Stimulated activated CD8-positive, alpha-beta memory T cell treated with anti-CD3 and anti-CD28 coated beads, Interleukin-4, amount 100 ng/mL, for 1 hour (primary cell): Measurements from ENCODE around the gene KIRREL3.

Experiments used
- DNase-seq, 2 donors: peaks; one replicate each; pipeline ENCODE4 v3.0.0-alpha.2; 2020; ENCODE audit warnings: low read depth in 2 of 2, low spot score in 1 of 2

The KIRREL3 gene

DNA sequence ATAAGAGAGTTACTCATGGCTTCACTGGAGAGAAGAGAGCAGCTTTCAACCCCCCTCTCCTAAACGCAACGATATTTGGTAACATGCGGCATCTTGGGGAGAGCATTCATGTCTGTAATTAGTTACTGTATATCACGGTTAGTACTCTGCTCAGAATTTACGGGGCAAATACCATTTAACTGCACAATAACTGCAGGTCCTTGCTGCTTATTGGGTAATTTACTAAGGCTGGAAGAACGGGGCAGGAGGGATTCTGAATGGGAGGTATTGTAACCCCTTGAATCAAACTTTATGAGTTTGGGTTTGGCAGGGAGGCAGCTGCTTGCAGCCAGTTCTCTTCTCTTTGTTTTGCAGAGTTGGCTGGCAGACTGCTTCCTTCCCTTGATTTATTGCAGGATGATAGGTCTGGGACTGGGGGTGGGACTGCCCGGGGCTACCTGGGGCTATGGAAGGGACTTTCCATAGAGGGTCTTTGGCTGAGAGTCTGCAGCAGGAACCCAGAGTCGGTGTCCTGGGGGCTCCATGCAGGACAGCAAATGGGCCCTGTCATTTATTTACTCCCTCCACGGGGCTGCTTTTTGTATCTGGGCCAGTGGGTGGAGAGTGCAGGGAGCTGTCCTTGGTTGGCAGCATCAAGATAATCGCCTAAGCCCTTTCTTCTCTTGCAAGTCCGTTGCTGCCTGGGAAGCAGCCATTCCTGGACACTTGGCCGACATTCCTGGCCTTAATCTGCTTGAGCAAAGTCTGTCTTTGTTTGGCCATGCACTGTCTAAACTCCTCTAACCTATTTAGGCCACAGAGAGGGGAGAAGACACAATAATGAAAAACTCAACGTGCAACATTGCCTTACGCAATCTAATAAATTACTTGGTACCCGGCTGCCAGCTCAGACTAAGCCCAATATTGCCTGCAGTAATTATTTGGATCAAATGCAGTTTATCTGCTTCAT lies 456.2 kb downstream of the KIRREL3 start:
- DNase-seq: no peak

DNA sequence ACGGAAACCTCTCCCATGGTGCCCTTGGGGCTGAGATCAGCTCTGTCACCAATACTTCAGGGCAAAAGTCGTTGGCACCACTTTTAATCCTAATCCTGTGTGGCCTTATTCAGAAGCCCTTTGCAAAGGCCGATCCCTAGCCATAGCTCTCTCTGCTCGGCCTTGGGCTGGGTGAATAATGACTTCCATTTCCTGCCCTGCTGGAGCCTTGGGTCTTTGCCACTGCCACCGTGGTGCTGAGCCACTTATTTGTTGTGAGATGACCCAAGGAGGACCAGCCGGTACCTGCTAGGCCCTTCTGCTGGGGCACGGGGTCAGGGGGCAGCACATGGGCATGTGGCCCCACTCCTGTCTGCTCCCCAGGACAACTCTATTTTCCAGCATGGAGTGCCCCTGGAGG lies 456.9 kb downstream of the KIRREL3 start:
- DNase-seq: no peak

DNA sequence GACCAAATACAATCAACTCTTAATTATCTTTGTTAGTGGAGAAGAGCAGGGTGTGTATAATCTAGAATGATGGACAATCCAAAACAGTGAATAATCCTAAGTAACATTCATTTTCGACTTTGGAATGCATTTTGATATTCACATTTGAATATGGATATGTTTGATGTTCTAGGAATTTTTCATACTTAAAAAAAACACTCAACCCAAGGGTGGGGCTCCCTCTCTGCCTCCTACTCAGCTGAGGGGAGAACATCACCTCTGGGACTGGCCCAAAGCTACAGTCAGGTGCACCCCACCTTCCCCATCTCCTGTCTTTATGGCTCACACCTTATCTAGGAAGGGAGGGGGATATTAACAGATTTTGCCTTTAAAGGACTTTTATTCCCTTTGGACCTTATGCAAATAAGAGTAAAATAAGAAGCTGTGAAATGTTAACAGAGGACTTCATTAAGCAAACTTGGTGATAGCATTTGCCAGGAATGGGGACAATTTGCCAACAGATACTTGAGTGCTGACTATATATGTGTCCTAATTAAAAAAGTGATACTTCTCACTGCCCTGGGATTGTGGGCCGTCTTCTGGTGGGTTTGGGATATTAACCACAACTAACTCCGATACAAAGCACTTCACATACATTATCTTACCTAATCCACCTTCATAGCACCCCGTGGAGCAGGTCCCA lies 458.1 kb downstream of the KIRREL3 start:
- DNase-seq: no peak

DNA sequence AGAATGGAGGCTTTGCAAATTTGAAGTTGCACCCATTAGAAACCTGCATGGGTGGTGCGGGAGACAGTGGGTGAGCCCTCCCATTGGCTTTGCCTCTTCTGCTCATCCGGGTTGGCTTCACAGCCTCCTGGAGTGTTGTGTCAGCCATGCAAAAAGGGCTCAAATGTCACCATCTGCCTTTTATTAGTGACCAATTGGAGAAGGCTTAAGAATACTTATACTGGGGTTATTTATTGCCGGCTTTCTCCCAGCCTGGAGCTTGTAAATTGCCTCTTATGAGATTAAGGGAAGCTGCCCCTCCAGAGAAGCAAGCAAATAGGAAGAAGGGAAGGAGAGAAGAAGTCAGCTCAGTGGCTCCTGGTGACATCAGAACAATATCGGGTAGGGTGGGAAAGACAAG lies 462.5 kb downstream of the KIRREL3 start:
- no peak for DNase-seq

DNA sequence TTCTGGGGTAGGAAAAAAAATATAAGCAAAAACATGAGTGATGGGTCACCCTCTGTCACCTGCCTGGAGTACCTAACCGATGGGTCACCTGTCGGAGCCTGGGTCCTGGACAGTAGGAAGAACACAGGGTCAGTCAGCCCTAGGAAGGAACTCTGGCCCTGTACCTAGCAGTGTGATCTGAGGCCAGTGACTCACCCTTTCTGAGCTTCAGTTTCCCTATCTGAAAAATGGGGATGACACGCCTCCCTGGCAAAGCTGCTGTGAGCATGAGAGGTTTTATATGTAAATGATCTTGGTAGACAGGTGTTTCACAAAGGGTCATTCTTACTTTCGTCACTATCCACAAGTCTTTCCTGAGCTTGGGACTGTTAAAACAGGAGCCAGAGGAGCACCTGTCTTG lies 463.1 kb downstream of the KIRREL3 start:
- no peak for DNase-seq

DNA sequence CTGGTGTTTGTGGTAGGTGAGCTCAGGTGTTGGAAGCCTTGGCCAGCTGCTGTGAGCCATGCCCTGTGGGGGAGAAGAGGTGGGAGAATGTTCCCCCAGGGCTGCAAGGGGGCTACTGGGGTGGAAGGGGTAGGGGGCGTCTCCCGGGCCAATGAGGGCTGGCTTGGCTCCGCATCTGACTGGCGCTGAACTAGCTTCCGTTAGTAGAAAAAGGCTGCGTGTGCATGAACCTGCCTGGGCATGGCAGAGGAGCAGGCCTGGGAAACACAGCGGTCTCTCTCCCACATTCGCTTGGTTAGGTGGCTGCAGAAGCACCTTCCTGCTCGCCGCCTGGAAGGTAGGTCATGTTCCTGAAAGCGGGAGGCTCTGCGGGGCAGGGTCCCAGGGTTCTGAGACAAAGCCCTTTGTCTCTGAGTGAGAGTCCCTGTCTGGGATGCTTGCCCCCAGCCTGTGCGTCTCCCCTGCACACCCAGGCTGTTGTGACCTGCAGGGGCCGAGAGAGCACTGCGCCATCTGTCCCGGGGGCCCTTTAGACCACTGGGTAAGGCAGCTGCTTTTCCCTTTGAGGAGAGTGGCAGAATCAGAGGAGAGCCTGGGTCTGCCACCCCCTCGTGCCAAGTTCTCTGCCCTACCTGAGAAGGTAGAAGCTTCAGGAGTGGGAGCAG lies 466.3 kb downstream of the KIRREL3 start:
- DNase-seq: no peak

DNA sequence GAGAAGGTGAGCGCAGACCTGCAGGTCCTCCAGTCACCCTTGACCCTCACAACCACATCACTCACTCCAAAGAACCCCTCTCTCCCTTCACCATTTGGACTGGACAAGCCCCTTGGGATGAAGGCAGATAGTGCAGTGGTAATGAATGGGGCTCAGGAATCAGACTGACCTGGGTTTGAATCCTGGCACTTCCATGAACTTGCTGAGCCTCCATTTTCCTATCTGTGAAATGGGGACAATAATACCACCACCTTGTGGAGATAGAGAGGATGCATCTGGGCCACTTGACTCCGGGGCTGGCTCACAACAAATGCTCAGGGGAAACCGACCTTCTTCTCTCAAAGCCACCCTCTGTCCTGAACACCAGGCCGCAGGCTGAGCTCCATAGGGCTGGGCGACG lies 467.0 kb downstream of the KIRREL3 start:
- DNase-seq: no peak

DNA sequence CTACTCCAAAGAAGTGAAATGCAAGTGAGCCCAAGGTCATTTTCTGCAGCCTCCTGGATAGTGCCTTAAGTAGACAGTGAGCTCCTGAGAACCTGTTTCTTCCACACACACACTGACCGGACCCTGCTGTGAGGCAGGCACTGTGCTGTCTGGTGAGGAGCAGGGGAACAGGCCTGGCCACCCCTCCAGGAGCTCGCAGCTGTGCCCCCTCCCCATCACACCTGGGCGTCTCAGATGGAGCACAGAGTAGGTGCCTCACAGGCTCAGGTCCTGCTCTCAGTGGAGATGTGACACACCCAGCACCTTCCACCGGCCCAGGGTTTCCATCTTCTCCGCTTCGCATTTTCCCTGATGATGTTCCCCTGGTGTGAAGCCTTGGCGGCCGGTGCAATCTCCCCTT lies 470.2 kb downstream of the KIRREL3 start:
- no peak for DNase-seq

DNA sequence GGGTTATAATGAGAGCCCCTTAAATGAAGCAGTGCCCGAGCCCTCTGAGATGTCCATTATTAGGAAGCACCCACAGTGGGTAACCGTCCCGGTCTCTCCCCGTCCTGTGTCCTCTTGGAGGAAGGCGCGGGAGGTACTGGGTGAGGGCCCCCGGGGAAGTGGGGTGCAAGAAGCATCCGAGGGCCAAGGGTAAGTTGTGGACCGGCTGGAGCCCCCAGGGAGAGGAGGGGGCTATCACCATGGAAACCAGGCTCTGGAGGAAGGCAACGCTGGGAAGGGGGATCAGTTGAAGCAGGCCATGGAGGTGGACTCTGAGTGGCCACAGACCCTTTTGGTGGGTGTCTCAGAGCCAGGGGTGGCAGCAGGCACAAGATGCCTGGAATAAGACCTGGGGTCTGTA lies 471.5 kb downstream of the KIRREL3 start:
- no peak for DNase-seq

DNA sequence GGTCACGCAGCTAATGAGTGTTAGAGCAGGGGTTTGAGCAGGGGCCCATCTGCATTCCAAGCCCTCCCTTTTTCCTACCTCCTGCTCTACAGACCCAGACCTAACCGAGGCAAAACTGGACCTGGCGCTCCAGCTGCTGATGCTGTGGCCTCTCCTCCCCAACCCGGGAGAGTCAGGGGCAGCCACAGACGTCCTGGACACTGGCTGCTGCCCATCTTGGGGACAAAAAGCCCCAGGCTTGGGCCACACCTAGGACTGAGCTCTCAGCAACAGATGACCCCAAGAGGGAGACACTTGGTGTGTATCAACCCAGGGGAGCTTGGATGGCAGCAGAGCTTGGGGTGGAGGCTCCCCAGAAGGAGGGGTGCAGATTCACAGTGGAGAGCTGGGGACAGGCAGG lies 472.5 kb downstream of the KIRREL3 start:
- DNase-seq: no peak

DNA sequence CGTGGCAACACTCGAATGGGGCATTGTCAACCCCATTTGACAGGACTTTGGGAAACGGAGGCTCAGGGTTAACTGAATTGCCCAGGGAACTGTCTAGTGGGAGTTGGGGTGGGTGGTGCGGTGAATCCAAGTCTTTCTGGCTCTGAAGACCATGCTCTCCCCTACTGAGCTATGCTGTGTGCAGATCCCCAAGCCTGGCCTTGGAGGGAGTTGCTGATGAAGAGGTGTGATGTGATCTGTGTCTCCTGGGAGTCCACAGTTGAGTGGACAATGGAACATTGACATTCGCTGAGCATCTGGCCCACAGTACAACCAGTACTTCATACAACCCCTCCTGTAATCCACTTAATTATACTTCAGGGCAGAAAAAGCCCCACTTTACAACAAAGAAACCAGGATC lies 472.9 kb downstream of the KIRREL3 start:
- DNase-seq: no peak

DNA sequence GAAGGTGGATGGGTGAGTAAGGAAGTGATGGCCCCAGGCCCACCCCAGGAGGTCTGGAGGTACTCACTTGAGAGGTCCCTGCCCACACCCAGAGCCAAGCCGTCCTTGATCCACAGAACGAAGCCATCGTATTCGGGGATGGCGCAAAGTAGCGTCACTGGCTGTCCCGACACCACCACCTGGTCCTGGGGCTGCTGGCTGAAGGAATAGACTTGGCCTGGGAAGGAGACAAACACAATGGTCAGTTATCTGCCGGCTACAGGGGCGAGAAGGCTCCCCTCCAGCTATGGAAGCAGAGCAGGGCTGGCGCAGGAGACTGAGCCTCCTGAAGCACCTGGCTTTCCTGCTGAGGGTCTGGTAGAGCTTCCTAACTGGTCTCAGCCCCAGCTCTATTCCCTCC lies 474.1 kb downstream of the KIRREL3 start:
- no peak for DNase-seq

DNA sequence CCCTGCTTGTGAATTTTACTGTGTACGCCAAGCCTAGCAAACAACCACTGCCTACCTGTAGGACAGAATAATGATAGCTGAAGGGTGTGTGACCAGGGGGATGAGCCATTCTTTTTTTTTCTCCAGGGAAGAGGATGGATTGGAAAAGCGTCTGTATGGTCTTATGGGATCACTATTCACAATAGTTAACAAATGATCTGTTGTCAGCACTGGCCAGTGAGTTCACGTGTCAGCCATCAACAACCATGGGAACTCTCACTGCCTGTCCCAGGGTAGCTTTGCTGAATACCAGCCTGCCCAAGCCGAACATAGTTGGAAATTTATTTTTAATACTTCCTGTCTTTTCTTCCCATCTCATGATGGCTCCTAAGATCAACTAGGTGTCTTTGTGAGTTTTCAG lies 474.9 kb downstream of the KIRREL3 start:
- no peak for DNase-seq

DNA sequence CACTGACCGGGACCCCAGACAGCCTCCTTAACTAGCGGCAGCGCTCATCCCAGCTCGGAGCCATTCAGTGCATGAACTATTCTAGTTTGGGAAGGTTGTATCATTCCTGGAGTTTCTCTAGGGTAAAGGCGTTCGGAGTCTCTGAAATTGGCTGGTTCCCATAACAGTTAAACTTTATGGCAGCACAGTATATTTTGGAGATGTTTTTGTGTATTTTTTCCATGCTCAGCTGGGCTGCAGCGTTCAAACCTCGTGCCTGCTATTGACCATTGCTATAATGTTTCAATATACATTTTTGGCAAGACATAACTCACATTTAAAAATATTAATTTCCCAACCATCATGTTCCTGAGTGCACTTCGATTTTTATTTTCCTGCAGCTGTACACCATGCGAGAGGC lies 475.4 kb downstream of the KIRREL3 start:
- DNase-seq: no peak

DNA sequence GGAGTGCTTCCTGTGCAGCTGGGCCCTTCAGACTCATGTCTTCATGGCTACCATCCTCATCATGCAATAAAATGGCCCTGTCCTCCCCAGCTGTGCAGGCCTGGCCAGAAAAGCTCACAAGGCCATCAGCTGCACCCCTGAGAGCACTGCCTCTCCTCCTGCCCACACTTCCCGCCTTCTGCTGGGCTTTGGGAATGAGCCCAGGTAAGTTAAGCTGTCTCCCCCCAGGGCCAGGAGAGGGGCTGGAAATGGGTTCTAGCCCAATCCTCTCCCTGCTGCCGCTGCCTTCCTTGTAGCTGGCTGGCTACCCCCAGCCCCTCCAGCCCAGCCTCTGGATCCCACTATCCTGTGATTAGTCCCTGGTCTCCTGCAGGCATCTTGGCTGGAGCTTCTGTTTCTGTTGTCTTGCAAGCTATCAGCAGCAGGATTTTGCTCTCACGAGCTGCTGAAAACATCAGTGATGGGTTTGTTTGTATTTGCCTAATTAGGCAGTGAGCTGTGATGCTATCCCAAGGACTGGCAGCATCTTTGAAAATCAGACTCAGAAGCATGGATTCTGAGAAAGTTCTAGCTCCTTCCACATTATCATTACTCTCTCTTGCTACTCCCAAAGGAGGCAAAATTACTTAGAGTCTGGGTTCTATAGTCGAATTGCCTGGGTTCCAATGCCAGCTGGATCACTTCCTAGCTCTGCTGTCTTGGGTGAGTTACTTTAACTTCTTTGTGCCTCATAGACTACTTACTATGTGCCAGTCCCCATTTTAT lies 476.9 kb downstream of the KIRREL3 start:
- no peak for DNase-seq

DNA sequence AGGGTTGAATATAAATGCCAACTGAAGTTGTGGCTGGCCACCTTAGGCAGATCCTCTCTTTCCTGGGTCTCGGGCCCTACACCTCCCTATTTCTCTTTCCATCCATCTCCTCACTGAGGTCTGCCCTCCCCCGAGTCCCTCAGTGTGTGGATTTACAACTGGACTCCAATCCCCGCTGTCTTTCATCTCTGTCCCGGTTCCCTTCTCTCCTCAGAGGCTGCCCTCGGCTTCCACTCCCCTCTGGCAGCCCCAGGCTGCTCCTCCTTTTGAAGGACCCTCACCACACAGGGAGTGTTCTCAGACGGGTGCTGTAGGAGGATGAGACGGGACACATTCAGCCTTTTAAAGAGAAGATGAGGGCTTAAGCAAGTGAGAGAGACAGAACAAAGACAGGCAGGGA lies 478.0 kb downstream of the KIRREL3 start:
- no peak for DNase-seq

DNA sequence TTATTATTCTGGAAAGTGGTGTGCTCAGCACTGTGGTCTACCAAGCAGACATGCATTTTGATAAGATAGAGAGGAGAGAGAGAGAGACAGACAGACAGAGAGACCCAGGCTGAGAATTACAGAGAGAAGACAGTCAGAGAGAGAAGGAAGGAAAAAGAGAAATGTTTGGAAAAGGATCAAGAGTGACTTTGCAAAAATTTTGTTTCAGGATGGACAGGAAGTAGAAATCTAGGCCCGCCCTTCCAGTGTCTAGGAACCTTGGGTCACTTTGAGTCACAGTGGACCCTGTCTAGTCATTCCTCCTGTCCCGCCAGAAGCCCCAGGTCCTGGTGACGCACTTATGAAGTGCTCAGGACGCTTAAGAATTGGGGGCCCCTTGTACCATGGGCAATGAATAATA lies 478.4 kb downstream of the KIRREL3 start:
- no peak for DNase-seq

DNA sequence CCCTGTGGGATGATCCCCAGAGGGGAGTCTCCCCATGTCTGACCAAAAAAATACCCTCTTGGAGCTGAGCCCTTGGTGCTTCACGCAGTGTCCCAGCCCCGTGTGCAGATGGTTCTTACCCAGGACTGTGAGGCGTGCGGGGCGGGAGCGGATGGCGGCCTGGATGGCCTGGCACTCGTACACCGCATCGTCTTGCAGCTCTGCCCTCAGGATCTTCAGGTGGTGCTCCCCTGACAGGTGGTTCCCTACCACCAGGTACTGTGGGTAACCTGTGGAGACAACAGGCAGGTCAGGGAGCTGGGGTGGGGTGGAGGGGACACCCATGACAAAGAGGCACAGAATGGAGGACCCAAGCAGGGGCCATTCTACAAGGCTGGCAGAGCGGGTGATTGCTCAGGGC lies 479.4 kb downstream of the KIRREL3 start:
- no peak for DNase-seq

DNA sequence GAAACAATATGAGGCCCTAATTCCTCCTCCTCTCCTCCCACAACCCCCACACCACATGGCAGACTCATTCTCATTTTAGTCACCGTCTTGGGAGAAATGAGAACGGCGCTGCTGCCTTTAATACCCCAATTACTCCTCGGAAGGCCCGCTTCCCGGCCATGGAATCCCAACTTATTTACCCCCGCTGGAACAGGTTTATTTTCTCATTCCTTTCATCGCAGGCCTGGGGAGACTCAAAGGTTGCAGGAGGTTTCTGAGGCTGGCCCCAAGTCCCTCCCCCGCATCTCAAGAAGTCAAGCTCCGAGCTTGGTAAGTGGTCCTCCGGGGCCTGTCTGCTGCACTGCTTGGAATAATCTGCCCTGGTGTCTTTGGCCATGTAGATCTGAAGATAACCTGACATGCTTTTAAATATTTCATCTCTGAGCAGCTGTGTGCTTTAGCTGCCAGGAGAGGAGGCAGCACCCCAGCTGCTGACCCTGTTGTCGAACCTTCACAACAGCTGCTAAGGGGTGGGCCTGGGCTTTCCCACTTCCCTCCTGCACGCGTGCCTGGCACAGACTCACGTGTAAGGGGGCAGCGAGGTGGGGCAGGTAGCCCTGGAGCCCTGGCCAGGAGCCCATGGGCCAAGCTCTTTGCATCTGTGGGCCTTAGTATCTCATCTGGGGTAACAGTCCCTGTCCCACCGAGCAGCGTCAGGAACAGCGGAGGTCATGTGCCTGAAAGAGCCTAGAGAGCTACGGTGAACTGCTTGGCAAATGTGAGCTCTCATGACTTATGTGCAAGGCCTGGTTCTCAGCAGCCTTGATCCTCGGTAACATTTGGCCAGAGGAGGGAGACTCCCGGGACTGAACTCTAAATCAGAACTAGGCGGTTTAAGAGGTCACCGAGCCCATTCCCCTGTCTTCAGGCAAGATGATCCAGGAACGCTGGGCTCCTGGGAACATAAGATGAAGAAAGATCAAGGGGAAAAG lies 480.5 kb downstream of the KIRREL3 start:
- DNase-seq: no peak
